NCI-H2196 treated with DMSO at 0.1 percent for 48 hours (cell line): ENCODE measurements around the gene ABCG1.

Experiments used
- DNase-seq: peaks from one replicate; lab custom pipeline; 2025; ENCODE audit not compliant: unreplicated experiment; lab: John Stamatoyannopoulos, UW

Gene ABCG1

GRCh38 chr21:42266971-42267556 is 48.1 kb downstream of the ABCG1 start:
- DNase-seq = no peak

GRCh38 chr21:42269386-42269785 is 50.4 kb downstream of the ABCG1 start:
- no peak for DNase-seq

- no peak for DNase-seq
Measured at GRCh38 chr21:42271065-42271464, 52.1 kb downstream of the ABCG1 start.

- no peak for DNase-seq
Measured at GRCh38 chr21:42272109-42272962, 53.4 kb downstream of the ABCG1 start.

- DNase-seq = no peak
Measured at GRCh38 chr21:42272984-42273600, 54.2 kb downstream of the ABCG1 start.

GRCh38 chr21:42276076-42276475 is 57.1 kb downstream of the ABCG1 start:
- no peak for DNase-seq

GRCh38 chr21:42276526-42277154 is 57.7 kb downstream of the ABCG1 start:
- no peak for DNase-seq

- no peak for DNase-seq
Measured at GRCh38 chr21:42277593-42277992, 58.7 kb downstream of the ABCG1 start.

GRCh38 chr21:42278451-42279149 is 59.7 kb downstream of the ABCG1 start:
- DNase-seq = no peak

- DNase-seq = no peak
Measured at GRCh38 chr21:42279341-42279871, 60.5 kb downstream of the ABCG1 start.

GRCh38 chr21:42279888-42280287 is 60.9 kb downstream of the ABCG1 start:
- DNase-seq = no peak

- no peak for DNase-seq
Measured at GRCh38 chr21:42280356-42281180, 61.6 kb downstream of the ABCG1 start.

GRCh38 chr21:42281181-42281680 is 62.3 kb downstream of the ABCG1 start:
- no peak for DNase-seq

- DNase-seq = no peak
Measured at GRCh38 chr21:42282021-42282420, 63.1 kb downstream of the ABCG1 start.

- DNase-seq = no peak
Measured at GRCh38 chr21:42282715-42283114, 63.8 kb downstream of the ABCG1 start.

- DNase-seq = no peak
Measured at GRCh38 chr21:42285569-42286245, 66.8 kb downstream of the ABCG1 start.

GRCh38 chr21:42286416-42286815 is 67.5 kb downstream of the ABCG1 start:
- no peak for DNase-seq

- DNase-seq = no peak
Measured at GRCh38 chr21:42287193-42288083, 68.5 kb downstream of the ABCG1 start.
